Measurements from ENCODE around the gene NTN4.

DNA sequence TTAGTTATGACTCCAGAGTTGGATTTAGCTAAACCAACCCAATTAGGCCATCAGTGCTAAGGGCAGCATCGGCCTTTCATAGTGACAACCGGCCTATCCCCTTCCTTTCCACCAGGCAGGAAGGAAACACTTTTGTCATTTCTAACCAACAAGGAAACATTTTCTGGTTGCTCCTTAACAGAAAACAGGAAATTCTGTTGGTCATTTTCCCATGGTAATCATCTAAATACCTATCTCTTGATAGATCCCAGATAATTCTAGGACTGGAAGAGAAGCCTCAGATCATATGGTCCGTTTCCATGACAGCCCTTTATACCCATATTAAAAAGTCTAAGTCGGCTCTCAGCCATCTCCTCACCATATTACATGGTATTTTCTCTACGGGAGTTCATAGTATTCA lies 160.1 kb downstream of the NTN4 start:
- TF ChIP-seq, protein P1, sequence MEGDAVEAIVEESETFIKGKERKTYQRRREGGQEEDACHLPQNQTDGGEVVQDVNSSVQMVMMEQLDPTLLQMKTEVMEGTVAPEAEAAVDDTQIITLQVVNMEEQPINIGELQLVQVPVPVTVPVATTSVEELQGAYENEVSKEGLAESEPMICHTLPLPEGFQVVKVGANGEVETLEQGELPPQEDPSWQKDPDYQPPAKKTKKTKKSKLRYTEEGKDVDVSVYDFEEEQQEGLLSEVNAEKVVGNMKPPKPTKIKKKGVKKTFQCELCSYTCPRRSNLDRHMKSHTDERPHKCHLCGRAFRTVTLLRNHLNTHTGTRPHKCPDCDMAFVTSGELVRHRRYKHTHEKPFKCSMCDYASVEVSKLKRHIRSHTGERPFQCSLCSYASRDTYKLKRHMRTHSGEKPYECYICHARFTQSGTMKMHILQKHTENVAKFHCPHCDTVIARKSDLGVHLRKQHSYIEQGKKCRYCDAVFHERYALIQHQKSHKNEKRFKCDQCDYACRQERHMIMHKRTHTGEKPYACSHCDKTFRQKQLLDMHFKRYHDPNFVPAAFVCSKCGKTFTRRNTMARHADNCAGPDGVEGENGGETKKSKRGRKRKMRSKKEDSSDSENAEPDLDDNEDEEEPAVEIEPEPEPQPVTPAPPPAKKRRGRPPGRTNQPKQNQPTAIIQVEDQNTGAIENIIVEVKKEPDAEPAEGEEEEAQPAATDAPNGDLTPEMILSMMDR (IDR thresholded peaks at IDR 0.05 in 4 of 5, conservative IDR thresholded peaks at IDR 0.05 in 1 of 5): no peak
- no peak for TF ChIP-seq POLR2A (IDR thresholded peaks at IDR 0.05)
